ENCODE data around the gene RINL.
"Not testable (repeated sequence)": the region's sequence is repeated elsewhere in the genome, so short reads cannot be mapped to it uniquely, and the experiment has no call there.

RINL gene

GRCh38 chr19:38904581-38905539 lies 26.8 kb upstream of the RINL start:
- DNase-seq (ENCODE audit: low read depth), result no peak

DNA sequence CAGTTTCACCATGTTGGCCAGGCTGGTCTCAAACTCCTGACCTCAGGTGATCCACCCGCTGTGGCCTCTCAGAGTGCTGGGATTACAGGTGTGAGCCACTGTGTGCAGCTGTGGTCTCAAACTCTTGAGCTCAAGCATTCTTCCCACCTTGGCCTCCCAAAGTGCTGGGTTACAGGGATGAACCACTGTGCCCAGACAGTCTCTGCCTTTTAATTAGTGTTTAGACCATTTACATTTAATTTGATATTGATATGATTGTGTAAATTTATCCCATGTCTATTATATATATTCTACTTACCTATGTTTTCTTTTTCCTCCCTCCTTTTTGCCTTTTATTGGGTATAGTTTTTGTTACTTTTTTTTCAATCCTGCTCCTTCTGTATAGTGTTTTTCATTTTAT lies 23.6 kb upstream of the RINL start:
- DNase-seq (ENCODE audit: low read depth), result no peak

GRCh38 chr19:38900743-38901190 lies 22.7 kb upstream of the RINL start:
- no peak for DNase-seq (ENCODE audit: low read depth)

DNA sequence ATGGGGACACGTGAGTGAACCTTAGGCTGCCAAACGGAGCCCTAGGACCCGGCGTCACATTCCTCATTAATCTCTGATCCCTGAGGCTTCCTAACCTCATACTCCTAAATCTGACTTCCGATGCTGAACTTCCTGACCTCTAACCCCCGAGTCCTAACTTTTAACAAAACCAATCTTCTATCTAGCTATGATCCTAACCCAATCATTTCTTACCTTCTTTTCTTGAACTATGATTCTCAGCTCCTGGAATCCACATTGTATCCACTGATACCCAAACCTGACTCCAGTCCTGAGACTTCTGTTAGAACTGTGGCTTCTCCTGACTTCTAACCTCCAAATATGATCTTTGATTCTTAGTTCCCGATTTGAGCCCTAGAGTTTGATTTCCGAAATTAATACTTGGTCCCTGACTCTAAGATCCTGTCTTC lies 22.1 kb upstream of the RINL start:
- DNase-seq (ENCODE audit: low read depth), result no peak

GRCh38 chr19:38899447-38900201 lies 21.5 kb upstream of the RINL start, which contains the start of the genes NFKBIB and SIRT2:
Gene NFKBIB (plus strand): TSS chr19:38899969. CDS start chr19:38900033, 64 bp downstream.
Gene SIRT2 (minus strand): TSS chr19:38899618. CDS start chr19:38899521, 97 bp downstream.
- peak; percentile 100 for DNase-seq (ENCODE audit: low read depth)

GRCh38 chr19:38898788-38899446 lies 20.8 kb upstream of the RINL start:
- DNase-seq (ENCODE audit: low read depth), result no peak

GRCh38 chr19:38894968-38895367 lies 16.9 kb upstream of the RINL start:
- no peak for DNase-seq (ENCODE audit: low read depth)

DNA sequence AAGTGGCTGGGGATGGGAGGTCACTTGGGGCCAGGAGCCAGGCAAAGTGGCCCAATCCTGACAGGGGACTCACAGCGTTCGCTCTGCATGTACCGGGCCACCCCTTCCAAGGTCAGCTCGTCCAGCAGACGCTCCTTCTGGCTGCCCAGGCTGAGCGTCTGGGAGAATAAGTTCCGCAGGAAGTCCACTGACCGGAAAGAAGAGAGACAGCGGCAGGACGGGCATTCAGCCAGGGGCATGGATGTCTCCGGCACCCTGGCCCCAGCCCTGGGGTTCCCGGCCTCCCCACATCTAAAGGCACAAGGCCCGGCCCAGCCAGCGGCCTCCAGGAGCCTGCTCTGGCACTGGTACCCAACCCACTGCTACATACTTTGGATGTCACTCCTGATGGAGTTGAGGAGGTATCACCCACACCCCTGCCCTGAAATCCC lies 15.3 kb upstream of the RINL start:
- DNase-seq (ENCODE audit: low read depth), result no peak

GRCh38 chr19:38892841-38893240 lies 14.8 kb upstream of the RINL start:
- DNase-seq (ENCODE audit: low read depth), result no peak

- DNase-seq (ENCODE audit: low read depth), result no peak
Observed at GRCh38 chr19:38891771-38892170, 13.7 kb upstream of the RINL start.

GRCh38 chr19:38890686-38891085 lies 12.6 kb upstream of the RINL start:
- DNase-seq (ENCODE audit: low read depth), result no peak

- no peak for DNase-seq (ENCODE audit: low read depth)
Observed at GRCh38 chr19:38889803-38890202, 11.7 kb upstream of the RINL start.

DNA sequence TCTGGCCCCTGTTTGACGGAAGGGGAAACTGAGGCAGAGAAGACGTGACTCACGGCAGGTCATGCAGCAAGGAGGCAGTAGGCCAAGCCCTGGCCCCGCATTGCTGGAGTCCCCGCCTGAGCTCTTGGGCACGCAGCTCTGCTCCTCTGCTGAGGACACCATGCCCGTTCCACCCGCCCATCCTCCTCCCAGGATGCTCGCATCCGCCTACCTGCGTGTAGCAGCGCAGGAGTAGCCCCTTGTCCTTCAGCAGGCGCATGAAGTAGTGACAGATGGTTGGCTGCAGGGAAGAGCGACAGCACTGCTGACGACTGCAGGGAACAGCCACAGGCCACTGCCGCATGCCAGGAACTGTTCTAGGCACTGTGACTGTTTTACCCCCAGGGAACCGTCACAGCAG lies 10.8 kb upstream of the RINL start:
- DNase-seq (ENCODE audit: low read depth), result no peak

DNA sequence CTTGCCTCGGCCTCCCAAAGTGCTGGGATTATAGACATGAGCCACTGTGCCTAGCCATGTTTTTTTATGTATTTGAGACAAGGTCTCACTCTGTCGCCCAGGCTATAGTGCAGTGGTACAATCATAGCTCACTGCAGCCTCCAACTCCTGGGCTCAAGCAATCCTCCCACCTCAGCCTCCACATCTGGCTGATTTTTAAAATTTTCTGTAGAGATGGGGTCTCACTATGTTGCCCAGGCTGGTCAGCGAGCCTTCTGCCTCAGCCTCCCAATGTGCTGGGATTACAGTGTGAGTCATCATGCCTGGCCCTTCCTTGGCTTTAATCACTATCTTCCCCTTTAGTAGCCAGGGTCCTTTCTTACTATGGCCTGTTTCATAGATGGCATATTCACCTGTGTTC lies 6.6 kb upstream of the RINL start:
- DNase-seq (ENCODE audit: low read depth), result not testable (repeated sequence)

- no peak for DNase-seq (ENCODE audit: low read depth)
Observed at GRCh38 chr19:38883286-38883685, 5.2 kb upstream of the RINL start.

DNA sequence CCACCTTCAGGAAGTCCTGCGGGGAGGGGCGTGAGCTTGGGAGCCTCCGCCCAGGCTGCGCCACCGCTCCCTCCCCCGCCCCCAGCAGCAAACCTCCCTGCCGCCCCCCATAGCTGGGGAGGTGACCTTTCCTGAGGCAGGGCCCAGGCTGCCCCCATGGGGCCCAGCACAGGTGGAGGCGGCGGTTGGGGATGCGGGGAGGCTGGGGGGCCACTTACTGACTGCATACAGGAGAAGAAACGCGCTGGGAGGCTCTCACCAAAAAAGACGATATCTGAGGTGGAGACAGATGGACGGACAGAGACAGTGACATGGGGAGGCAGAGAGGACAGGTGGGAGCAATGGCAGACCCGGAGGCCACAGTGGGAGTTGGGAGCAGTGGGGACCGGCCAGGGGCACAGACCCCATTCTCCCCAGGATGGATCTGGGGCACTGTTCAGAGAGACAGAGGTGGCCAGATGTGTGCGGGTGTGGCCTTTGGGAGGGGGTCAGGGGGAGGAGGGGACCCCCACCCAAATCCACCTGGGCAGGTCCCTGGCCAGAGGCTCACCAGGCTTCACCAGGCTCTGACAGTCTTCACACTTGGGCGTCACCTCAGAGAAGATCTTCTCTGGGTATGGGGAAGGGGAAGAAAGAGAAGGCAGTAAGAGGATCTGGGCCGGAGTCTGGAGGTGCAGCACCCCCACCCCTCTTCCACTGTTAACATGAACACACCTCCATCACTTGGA lies 3.0 kb upstream of the RINL start:
- no peak for DNase-seq (ENCODE audit: low read depth)

DNA sequence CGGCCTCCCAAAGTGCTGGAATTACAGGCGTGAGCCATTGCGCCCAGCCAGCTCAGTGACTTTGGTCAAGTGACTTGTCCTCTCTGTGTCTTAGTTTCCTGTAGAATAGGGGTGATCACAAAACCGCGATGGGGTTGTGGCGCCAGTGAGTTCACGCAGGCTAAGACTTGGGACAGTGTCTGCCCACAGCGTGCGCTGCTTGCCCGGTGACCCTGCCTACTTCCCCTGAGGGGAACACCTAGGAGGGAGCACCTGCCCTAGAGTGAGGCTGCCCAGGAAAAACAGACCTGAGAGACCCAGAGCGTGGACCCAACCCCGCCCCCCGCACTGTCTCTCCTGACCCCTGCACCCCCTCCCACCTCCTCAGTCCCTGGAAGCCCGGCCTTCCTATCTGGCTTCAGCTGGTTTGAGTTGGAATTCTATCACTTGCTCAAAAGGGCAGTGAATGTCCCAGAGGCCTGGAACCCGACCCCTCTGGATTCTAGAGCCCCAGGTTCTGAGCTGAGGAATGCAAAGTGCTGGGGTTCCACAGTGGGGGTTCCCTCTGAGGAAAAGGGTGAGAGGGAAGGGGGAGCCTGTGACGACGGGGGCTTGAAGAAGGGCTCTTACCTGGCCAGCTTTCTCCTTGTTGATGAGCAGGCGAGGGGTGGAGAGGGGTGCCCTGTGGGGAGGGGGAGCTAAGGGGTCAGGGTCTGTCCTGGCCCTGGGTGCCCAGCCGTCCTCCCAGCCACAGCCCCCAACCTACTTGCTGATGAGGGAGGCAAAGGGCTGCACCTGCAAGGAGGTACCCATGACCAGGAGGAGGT lies 2.2 kb upstream of the RINL start:
- DNase-seq (ENCODE audit: low read depth), result no peak

- no peak for DNase-seq (ENCODE audit: low read depth)
Observed at GRCh38 chr19:38879400-38879751, 1.3 kb upstream of the RINL start.

DNA sequence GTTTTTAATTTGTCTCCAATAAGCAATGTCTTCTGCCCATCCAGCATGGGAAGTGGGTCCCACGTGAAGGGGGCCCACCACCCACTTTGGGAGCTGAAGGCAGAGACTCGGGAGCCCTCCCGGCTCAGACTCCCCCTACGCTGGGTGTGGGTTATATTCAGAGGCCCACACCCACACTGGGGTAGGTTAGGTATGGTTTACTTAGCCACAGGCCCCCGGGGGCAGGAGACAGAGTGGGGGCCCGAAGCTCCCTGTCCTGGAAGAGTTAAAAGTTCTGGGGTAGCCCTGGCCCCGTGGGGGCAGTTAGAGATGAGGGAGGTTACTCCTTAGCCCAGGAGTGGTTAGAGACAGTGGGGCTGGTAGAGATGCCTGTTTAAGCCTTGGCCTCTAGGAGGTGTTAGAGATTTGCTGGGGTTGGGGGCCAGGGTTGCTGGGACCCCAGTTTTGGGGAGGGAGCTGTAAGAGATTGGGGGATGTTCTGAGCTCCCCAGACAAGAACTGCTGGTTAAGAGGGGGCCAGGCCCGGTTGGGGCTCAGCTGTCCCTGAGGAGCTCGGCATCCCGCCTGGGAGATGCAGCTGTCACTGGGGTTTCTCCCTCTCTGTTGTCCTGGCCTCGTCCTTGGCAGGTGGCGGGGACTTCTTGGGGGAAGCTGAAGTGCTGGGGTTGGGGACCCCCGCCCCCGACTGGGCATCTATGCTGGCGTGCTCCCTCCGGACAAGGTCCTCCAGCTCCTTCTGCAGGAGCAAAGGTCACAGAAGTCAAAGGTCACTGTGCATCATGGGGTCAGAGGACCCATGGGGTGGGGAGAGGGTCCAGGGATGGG lies 712 bp upstream of the RINL start:
- no peak for DNase-seq (ENCODE audit: low read depth)

All from T follicular helper cell (primary cell).